HEK293 (cell line): ENCODE results near the gene ERCC2.

Source experiments
- CTCF ChIA-PET: fragments of 350-600 bp; formaldehyde crosslinking; extraction: SDS; loops from one replicate; lab custom pipeline; 2021; ENCODE audit warnings: antibody characterized with exemption; lab: Yijun Ruan, JAX
- POLR2A ChIA-PET: fragments of 300-600 bp; formaldehyde crosslinking; extraction: SDS; loops from one replicate; lab custom pipeline; 2020; ENCODE audit warnings: antibody characterized with exemption, inconsistent platforms; lab: Yijun Ruan, JAX
- H3K27ac ChIP-seq: fragments of 200-500 bp; sonication (Bioruptor generic); 2 replicates; pipeline ENCODE4 v1.5.1; 2014; ENCODE audit warnings: low read depth, low read length, control low read depth, inconsistent platforms; ENCODE audit errors: extremely low read depth
- H3K36me3 ChIP-seq, 2 experiments: fragments of 200-500 bp in 1 of 2; sonication (Bioruptor generic) in 1 of 2; 1 replicate in 1 of 2; 2 replicates in 1 of 2; pipeline ENCODE4 v1.5.1; 2014 to 2017; ENCODE audit warnings: inconsistent platforms in 2 of 2, low read length in 2 of 2; ENCODE audit not compliant: control insufficient read depth in 2 of 2, insufficient read depth in 1 of 2
- H3K4me1 ChIP-seq: fragments of 200-500 bp; sonication (Bioruptor generic); 2 replicates; pipeline ENCODE4 v1.5.1; 2014; ENCODE audit warnings: mild to moderate bottlenecking, low read length, inconsistent platforms; ENCODE audit not compliant: control insufficient read depth, insufficient read depth
- H3K4me3 ChIP-seq: 2 replicates; pipeline ENCODE4 v1.5.1; 2011; ENCODE audit warnings: low read depth, mild to moderate bottlenecking, control low read depth, low read length, moderate library complexity
- H3K9me3 ChIP-seq: fragments of 200-500 bp; sonication (Bioruptor generic); 2 replicates; pipeline ENCODE4 v1.5.1; 2014; ENCODE audit warnings: low read depth, low read length, inconsistent platforms; ENCODE audit not compliant: control insufficient read depth, insufficient read depth
- BCL11A ChIP-seq: fragments of 450-650 bp; formaldehyde crosslinking; IDR thresholded peaks from 2 replicates; pipeline ENCODE4 v1.5.1; 2016; ENCODE audit warnings: low read depth, missing biosample characterization, missing genetic modification characterization
- BCL11B ChIP-seq: fragments of 450-650 bp; formaldehyde crosslinking; IDR thresholded peaks from 2 replicates; pipeline ENCODE4 v1.5.1; 2016; ENCODE audit warnings: low read depth, missing biosample characterization, missing genetic modification characterization
- FEZF1 ChIP-seq: fragments of 450-650 bp; formaldehyde crosslinking; IDR thresholded peaks from 2 replicates; pipeline ENCODE4 v1.5.1; 2016; ENCODE audit warnings: missing biosample characterization, missing genetic modification characterization
- GLIS2 ChIP-seq: fragments of 450-650 bp; formaldehyde crosslinking; IDR thresholded peaks from 2 replicates; pipeline ENCODE4 v1.5.1; 2016; ENCODE audit warnings: missing biosample characterization, missing genetic modification characterization
- ZFHX2 ChIP-seq: fragments of 450-650 bp; formaldehyde crosslinking; conservative IDR thresholded peaks from 2 replicates; pipeline ENCODE4 v1.5.1; 2016; ENCODE audit warnings: missing biosample characterization, missing genetic modification characterization
- ZNF112 ChIP-seq: fragments of 450-650 bp; formaldehyde crosslinking; IDR thresholded peaks from 2 replicates; pipeline ENCODE4 v1.5.0; 2017; ENCODE audit warnings: missing biosample characterization, missing genetic modification characterization
- ZNF16 ChIP-seq: fragments of 450-650 bp; formaldehyde crosslinking; IDR thresholded peaks from 2 replicates; pipeline ENCODE4 v1.5.1; 2016; ENCODE audit warnings: low read depth, missing biosample characterization, missing genetic modification characterization
- ZNF2 ChIP-seq: fragments of 450-650 bp; formaldehyde crosslinking; IDR thresholded peaks from 2 replicates; pipeline ENCODE4 v1.5.1; 2016; ENCODE audit warnings: missing biosample characterization, missing genetic modification characterization
- ZNF239 ChIP-seq: fragments of 450-650 bp; formaldehyde crosslinking; IDR thresholded peaks from 2 replicates; pipeline ENCODE4 v1.5.1; 2016; ENCODE audit warnings: missing biosample characterization, missing genetic modification characterization
- ZNF350 ChIP-seq: fragments of 450-650 bp; formaldehyde crosslinking; IDR thresholded peaks from 2 replicates; pipeline ENCODE4 v1.5.0; 2017; ENCODE audit warnings: missing biosample characterization, mild to moderate bottlenecking, missing genetic modification characterization
- ZNF354C ChIP-seq: fragments of 450-650 bp; formaldehyde crosslinking; IDR thresholded peaks from 2 replicates; pipeline ENCODE4 v1.5.1; 2016; ENCODE audit warnings: missing biosample characterization, missing genetic modification characterization, low read depth, borderline replicate concordance
- ZNF423 ChIP-seq: fragments of 450-650 bp; formaldehyde crosslinking; IDR thresholded peaks from 2 replicates; pipeline ENCODE4 v1.5.1; 2016; ENCODE audit warnings: missing biosample characterization, missing genetic modification characterization
- ZNF501 ChIP-seq: fragments of 450-650 bp; formaldehyde crosslinking; IDR thresholded peaks from 2 replicates; pipeline ENCODE4 v1.5.1; 2016; ENCODE audit warnings: missing biosample characterization, missing genetic modification characterization
- ZNF785 ChIP-seq: fragments of 450-650 bp; formaldehyde crosslinking; IDR thresholded peaks from 2 replicates; pipeline ENCODE4 v1.5.1; 2016; ENCODE audit warnings: missing biosample characterization, missing genetic modification characterization
- ZXDB ChIP-seq: fragments of 450-650 bp; formaldehyde crosslinking; IDR thresholded peaks from 2 replicates; pipeline ENCODE4 v1.5.1; 2016; ENCODE audit warnings: missing biosample characterization, missing genetic modification characterization
- TF ChIP-seq, protein P1 (sequence below): fragments of 450-650 bp; formaldehyde crosslinking; IDR thresholded peaks from 2 replicates; pipeline ENCODE4 v1.5.1; 2016; ENCODE audit warnings: missing biosample characterization, missing genetic modification characterization, low read depth
- TF ChIP-seq, protein P2 (sequence below): fragments of 450-650 bp; formaldehyde crosslinking; conservative IDR thresholded peaks from 2 replicates; pipeline ENCODE4 v1.5.1; 2016; ENCODE audit warnings: low read depth, missing biosample characterization, missing genetic modification characterization
- TF ChIP-seq, protein P3 (sequence below): fragments of 450-650 bp; formaldehyde crosslinking; IDR thresholded peaks from 2 replicates; pipeline ENCODE4 v1.5.1; 2016; ENCODE audit warnings: missing biosample characterization, missing genetic modification characterization
- TF ChIP-seq, protein P4 (sequence below): fragments of 450-650 bp; formaldehyde crosslinking; IDR thresholded peaks from 2 replicates; pipeline ENCODE4 v1.5.1; 2016; ENCODE audit warnings: missing biosample characterization, missing genetic modification characterization

ERCC2 gene

DNA sequence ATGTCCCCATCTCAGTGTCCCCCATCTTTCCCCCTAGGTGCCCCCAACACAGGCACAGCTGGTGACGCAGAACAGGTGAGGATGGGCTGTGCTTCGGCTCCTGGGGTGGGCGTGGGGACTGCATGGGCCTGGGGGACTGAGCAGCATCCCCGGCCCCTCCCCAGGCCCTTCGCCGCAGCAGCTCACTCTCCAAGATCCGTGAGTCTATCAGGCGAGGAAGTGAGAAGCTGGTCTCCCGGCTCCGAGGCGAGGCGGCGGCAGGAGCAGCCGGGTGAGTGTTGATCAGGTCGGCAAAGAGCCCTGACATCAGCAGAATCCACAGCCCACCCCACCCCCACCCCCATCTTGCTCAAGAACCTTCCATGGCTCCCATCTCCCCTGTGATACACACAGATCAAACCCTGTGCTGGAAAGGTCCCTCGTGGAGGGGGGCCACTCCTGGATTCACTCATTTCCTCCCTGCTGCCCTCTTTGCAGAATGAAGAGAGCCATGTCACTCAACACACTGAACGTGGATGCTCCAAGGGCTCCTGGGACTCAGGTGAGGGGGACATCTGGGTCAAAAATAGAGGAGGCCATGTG, 19.8 kb downstream of the ERCC2 start:
- ChIA-PET POLR2A (interaction anchor here (0.6 to 1.1 kb wide), 3 partner anchors 12 to 151 kb away, joined by 3 to 4 read pairs (median 3); no protein-coding TSS in a partner anchor), CTCF (interaction anchor here (0.8 kb wide), 1 partner anchor 134 kb away, joined by 7 read pairs; no protein-coding TSS in a partner anchor)
- H3K9me3 ChIP-seq: no peaks in the 10 kb centered on the region
- no peak overlapping the region for H3K27ac ChIP-seq
- H3K4me1 ChIP-seq: no peaks in the 10 kb centered on the region
- TF ChIP-seq ZNF423 (no peak), ZNF16 (tag by site-specific recombination) (peak; percentile 75), ZNF354C (tag by site-specific recombination) (no peak)
- peaks cover 13 to 79% of the 10 kb centered on the region in 2 experiments for H3K36me3 ChIP-seq
- H3K4me3 ChIP-seq: no peak overlapping the region

DNA sequence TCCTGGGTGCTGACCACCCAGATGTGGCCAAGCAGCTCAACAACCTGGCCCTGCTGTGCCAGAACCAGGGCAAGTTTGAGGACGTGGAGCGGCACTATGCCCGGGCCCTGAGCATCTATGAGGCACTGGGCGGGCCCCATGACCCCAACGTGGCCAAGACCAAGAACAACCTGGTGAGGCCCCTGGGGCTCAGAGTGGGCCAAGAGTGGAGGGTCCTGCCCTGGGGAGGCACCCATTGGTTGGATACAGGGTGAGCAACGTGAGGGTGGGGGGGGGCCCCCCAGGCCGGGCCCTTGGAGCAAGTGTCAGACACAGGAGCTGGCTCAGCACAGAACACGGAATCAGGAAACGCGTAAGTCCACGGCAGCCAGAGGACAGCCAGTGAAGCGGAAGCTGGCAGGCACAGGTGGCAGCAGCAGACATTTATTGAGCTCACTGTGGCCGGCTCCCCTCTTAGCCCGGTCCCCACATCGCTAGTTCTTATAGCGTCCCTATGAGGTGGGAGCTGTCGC, 20.9 kb downstream of the ERCC2 start:
- ChIA-PET POLR2A (interaction anchor here (0.9 kb wide), 1 partner anchor 53 kb away, joined by 4 read pairs; no protein-coding TSS in a partner anchor), CTCF (interaction anchor here (0.7 kb wide), 1 partner anchor 99 kb away, joined by 3 read pairs; no protein-coding TSS in a partner anchor)
- no peaks in the 10 kb centered on the region for H3K4me1 ChIP-seq
- no peak overlapping the region for H3K27ac ChIP-seq
- H3K36me3 ChIP-seq: peaks cover 9 to 68% of the 10 kb centered on the region in 2 experiments
- no peaks in the 10 kb centered on the region for H3K9me3 ChIP-seq
- H3K4me3 ChIP-seq: no peak overlapping the region
- TF ChIP-seq, protein P1, sequence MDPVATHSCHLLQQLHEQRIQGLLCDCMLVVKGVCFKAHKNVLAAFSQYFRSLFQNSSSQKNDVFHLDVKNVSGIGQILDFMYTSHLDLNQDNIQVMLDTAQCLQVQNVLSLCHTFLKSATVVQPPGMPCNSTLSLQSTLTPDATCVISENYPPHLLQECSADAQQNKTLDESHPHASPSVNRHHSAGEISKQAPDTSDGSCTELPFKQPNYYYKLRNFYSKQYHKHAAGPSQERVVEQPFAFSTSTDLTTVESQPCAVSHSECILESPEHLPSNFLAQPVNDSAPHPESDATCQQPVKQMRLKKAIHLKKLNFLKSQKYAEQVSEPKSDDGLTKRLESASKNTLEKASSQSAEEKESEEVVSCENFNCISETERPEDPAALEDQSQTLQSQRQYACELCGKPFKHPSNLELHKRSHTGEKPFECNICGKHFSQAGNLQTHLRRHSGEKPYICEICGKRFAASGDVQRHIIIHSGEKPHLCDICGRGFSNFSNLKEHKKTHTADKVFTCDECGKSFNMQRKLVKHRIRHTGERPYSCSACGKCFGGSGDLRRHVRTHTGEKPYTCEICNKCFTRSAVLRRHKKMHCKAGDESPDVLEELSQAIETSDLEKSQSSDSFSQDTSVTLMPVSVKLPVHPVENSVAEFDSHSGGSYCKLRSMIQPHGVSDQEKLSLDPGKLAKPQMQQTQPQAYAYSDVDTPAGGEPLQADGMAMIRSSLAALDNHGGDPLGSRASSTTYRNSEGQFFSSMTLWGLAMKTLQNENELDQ: no peak
- TF ChIP-seq GLIS2 (tag by site-specific recombination) (0 out of 2 replicates have a peak, but pooled peaks have one; percentile 26), ZNF2 (tag by site-specific recombination) (no peak)
- TF ChIP-seq, protein P2, sequence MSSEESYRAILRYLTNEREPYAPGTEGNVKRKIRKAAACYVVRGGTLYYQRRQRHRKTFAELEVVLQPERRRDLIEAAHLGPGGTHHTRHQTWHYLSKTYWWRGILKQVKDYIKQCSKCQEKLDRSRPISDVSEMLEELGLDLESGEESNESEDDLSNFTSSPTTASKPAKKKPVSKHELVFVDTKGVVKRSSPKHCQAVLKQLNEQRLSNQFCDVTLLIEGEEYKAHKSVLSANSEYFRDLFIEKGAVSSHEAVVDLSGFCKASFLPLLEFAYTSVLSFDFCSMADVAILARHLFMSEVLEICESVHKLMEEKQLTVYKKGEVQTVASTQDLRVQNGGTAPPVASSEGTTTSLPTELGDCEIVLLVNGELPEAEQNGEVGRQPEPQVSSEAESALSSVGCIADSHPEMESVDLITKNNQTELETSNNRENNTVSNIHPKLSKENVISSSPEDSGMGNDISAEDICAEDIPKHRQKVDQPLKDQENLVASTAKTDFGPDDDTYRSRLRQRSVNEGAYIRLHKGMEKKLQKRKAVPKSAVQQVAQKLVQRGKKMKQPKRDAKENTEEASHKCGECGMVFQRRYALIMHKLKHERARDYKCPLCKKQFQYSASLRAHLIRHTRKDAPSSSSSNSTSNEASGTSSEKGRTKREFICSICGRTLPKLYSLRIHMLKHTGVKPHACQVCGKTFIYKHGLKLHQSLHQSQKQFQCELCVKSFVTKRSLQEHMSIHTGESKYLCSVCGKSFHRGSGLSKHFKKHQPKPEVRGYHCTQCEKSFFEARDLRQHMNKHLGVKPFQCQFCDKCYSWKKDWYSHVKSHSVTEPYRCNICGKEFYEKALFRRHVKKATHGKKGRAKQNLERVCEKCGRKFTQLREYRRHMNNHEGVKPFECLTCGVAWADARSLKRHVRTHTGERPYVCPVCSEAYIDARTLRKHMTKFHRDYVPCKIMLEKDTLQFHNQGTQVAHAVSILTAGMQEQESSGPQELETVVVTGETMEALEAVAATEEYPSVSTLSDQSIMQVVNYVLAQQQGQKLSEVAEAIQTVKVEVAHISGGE (tag by site-specific recombination): no peak

DNA sequence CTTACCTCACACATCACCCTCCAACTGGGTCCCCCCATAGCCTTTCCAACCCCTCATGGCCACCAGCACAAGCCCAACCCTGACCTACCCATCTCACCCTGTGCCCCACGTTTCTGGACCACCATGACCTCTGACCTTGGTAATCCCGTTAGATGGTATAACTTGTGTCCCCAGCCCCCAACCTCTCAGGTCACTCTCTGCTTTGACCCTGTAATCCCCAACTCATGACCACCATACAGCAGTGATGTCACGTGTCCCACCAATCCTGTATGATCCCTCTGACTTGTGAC, 21.3 kb downstream of the ERCC2 start:
- Histone ChIP-seq H3K4me3 (no peak overlapping the region), H3K36me3 (peaks cover 9 to 64% of the 10 kb centered on the region in 2 experiments), H3K27ac (no peak overlapping the region), H3K9me3 (no peaks in the 10 kb centered on the region), H3K4me1 (no peaks in the 10 kb centered on the region)
- POLR2A ChIA-PET: no interaction called here
- CTCF ChIA-PET: no interaction called here
- TF ChIP-seq GLIS2 (tag by site-specific recombination) (no peak), ZNF785 (tag by site-specific recombination) (no peak), ZXDB (tag by site-specific recombination) (peak; percentile 4; the same call in 1 of the 2 replicates), ZNF350 (tag by site-specific recombination) (no peak), BCL11B (peak; percentile 96), ZNF501 (tag by site-specific recombination) (no peak), ZFHX2 (no peak), ZNF239 (tag by site-specific recombination) (no peak), ZNF112 (no peak), FEZF1 (tag by site-specific recombination) (no peak), BCL11A (peak; percentile 94)
- TF ChIP-seq, protein P3, sequence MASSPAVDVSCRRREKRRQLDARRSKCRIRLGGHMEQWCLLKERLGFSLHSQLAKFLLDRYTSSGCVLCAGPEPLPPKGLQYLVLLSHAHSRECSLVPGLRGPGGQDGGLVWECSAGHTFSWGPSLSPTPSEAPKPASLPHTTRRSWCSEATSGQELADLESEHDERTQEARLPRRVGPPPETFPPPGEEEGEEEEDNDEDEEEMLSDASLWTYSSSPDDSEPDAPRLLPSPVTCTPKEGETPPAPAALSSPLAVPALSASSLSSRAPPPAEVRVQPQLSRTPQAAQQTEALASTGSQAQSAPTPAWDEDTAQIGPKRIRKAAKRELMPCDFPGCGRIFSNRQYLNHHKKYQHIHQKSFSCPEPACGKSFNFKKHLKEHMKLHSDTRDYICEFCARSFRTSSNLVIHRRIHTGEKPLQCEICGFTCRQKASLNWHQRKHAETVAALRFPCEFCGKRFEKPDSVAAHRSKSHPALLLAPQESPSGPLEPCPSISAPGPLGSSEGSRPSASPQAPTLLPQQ (tag by site-specific recombination): no peak
- TF ChIP-seq, protein P4, sequence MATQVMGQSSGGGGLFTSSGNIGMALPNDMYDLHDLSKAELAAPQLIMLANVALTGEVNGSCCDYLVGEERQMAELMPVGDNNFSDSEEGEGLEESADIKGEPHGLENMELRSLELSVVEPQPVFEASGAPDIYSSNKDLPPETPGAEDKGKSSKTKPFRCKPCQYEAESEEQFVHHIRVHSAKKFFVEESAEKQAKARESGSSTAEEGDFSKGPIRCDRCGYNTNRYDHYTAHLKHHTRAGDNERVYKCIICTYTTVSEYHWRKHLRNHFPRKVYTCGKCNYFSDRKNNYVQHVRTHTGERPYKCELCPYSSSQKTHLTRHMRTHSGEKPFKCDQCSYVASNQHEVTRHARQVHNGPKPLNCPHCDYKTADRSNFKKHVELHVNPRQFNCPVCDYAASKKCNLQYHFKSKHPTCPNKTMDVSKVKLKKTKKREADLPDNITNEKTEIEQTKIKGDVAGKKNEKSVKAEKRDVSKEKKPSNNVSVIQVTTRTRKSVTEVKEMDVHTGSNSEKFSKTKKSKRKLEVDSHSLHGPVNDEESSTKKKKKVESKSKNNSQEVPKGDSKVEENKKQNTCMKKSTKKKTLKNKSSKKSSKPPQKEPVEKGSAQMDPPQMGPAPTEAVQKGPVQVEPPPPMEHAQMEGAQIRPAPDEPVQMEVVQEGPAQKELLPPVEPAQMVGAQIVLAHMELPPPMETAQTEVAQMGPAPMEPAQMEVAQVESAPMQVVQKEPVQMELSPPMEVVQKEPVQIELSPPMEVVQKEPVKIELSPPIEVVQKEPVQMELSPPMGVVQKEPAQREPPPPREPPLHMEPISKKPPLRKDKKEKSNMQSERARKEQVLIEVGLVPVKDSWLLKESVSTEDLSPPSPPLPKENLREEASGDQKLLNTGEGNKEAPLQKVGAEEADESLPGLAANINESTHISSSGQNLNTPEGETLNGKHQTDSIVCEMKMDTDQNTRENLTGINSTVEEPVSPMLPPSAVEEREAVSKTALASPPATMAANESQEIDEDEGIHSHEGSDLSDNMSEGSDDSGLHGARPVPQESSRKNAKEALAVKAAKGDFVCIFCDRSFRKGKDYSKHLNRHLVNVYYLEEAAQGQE (tag by site-specific recombination): no peak
